Gastroesophageal sphincter (tissue), 3 donors: ENCODE data around the gene ATP6V1C2.

Source experiments
- POLR2A ChIP-seq, 2 donors: fragments of 450-650 bp; IDR thresholded peaks; one replicate each; pipeline ENCODE4 v1.6.1; 2017; ENCODE audit warnings: antibody characterized with exemption in 2 of 2, mild to moderate bottlenecking in 2 of 2, moderate library complexity in 1 of 2
- TF ChIP-seq, protein P1 (sequence below), 4 experiments: fragments of 200-600 bp in 2 of 4; fragments of 450-650 bp in 2 of 4; sonication (generic) in 1 of 4; IDR thresholded peaks; one replicate each; pipeline ENCODE4 v1.5.1; 2017 to 2019; ENCODE audit warnings: antibody characterized with exemption in 4 of 4, mild to moderate bottlenecking in 2 of 4, moderate library complexity in 2 of 4

DNA sequence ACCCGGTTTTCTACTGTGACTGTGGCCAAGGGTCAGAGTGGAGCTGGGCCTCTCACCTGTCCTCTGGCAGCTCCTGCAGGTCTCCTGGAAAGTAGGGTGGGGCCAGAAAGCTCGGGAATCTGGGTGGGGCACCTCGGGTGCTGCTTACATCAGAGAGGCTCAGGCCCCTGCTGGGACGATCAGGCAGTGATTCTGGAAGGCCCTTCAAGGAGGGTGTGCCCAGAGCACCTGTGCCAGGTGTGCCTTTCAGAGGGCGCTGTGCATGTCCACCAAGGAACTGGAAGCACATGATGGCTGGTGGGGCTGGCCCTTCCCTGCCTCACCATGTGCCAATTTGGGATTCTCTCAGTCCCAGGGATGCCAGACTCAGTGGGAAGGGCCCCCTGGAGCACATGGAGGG lies 44.0 kb downstream of the ATP6V1C2 start:
- TF ChIP-seq, protein P1, sequence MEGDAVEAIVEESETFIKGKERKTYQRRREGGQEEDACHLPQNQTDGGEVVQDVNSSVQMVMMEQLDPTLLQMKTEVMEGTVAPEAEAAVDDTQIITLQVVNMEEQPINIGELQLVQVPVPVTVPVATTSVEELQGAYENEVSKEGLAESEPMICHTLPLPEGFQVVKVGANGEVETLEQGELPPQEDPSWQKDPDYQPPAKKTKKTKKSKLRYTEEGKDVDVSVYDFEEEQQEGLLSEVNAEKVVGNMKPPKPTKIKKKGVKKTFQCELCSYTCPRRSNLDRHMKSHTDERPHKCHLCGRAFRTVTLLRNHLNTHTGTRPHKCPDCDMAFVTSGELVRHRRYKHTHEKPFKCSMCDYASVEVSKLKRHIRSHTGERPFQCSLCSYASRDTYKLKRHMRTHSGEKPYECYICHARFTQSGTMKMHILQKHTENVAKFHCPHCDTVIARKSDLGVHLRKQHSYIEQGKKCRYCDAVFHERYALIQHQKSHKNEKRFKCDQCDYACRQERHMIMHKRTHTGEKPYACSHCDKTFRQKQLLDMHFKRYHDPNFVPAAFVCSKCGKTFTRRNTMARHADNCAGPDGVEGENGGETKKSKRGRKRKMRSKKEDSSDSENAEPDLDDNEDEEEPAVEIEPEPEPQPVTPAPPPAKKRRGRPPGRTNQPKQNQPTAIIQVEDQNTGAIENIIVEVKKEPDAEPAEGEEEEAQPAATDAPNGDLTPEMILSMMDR (IDR thresholded peaks at IDR 0.05), result no peak
- TF ChIP-seq POLR2A (IDR thresholded peaks at IDR 0.05), result no peak
